ENCODE data around the gene CPT1B.

- TF ChIP-seq CTCF (IDR thresholded peaks at IDR 0.05) = no peak
- TF ChIP-seq POLR2AphosphoS5 (IDR thresholded peaks at IDR 0.05) = no peak
- no peak for TF ChIP-seq POLR2A (IDR thresholded peaks at IDR 0.05)
- no peak for TF ChIP-seq EP300 (IDR thresholded peaks at IDR 0.05)
Observed at GRCh38 chr22:50544746-50545253, 33.4 kb downstream of the CPT1B start.

Measured in sigmoid colon (tissue), 4 donors.